ENCODE results near the gene TNIK. TPM values are rescaled to one million over a fixed set of nuclear protein-coding genes. Genes with fewer than 3 reads are reported as not detected.

Gene TNIK
- total and polyA plus RNA-seq, 2 experiments from 2014 or later: 14.6 to 34.3 TPM

DNA sequence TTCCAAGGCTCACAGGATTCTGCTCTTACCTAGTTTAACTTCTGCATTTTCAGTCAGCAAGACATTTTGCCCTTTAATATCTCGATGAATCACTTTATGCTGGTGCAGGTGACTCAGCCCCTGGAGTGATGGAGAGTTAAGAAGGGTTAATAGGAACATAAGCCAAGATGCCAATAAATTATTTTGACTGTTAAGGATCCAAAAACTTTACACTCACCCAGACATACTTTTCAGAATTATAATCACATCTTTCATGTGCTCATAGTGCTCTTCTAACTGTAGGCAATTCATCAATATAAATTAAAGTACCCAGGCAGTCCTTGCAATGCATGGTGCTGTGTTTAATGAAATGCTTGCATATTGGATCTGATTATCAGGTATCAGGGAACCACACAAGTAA is 269.5 kb downstream of the TNIK start:
- no peaks in the 10 kb centered on the region for H3K9me2 ChIP-seq (ENCODE audit: insufficient read depth)
- H3K27me3 Mint-ChIP-seq (ENCODE audit: insufficient read depth, low read depth, poor library complexity): no peaks in the 10 kb centered on the region
- DNase-seq (ENCODE audit: low spot score) (no peak), ATAC-seq (no peak)
- H2AFZ ChIP-seq: no peak overlapping the region
- H3K4me3 Mint-ChIP-seq: no peak overlapping the region
- no peak overlapping the region for H3K27ac ChIP-seq (ENCODE audit: low read depth)
- no peaks in the 10 kb centered on the region for H3K79me2 ChIP-seq (replicated peaks; ENCODE audit: insufficient read depth)
- peaks cover 30% of the 10 kb centered on the region for H3K4me1 Mint-ChIP-seq
- H3K4me1 ChIP-seq (ENCODE audit: insufficient read depth): peaks cover 16% of the 10 kb centered on the region
- H3K4me3 ChIP-seq: no peak overlapping the region
- H3K27ac Mint-ChIP-seq: no peak overlapping the region
- no peaks in the 10 kb centered on the region for H3F3A ChIP-seq (replicated peaks; ENCODE audit: low read depth)
- H3K36me3 ChIP-seq (ENCODE audit: insufficient read depth): no peaks in the 10 kb centered on the region
- TF ChIP-seq NANOG (IDR thresholded peaks at IDR 0.05; ENCODE audit: borderline replicate concordance): no peak
- no peak for TF ChIP-seq ZNF114 (CRISPR knock-in tag; IDR thresholded peaks at IDR 0.05)
- no peak for TF ChIP-seq EZH2phosphoT487 (IDR thresholded peaks at IDR 0.05; ENCODE audit: unreplicated experiment)
- TF ChIP-seq, protein P1, sequence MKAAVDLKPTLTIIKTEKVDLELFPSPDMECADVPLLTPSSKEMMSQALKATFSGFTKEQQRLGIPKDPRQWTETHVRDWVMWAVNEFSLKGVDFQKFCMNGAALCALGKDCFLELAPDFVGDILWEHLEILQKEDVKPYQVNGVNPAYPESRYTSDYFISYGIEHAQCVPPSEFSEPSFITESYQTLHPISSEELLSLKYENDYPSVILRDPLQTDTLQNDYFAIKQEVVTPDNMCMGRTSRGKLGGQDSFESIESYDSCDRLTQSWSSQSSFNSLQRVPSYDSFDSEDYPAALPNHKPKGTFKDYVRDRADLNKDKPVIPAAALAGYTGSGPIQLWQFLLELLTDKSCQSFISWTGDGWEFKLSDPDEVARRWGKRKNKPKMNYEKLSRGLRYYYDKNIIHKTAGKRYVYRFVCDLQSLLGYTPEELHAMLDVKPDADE (IDR thresholded peaks at IDR 0.05): no peak
- H3K36me3 Mint-ChIP-seq (ENCODE audit: low read depth): no peaks in the 10 kb centered on the region; the same call in 2 of the 3 replicates
- no peaks in the 10 kb centered on the region for H3K27me3 ChIP-seq (ENCODE audit: insufficient read depth)
- H3K9me3 Mint-ChIP-seq: no peaks in the 10 kb centered on the region
- H4K20me1 ChIP-seq (replicated peaks; ENCODE audit: insufficient read depth): no peaks in the 10 kb centered on the region
- H3K4me2 ChIP-seq: no peak overlapping the region

DNA sequence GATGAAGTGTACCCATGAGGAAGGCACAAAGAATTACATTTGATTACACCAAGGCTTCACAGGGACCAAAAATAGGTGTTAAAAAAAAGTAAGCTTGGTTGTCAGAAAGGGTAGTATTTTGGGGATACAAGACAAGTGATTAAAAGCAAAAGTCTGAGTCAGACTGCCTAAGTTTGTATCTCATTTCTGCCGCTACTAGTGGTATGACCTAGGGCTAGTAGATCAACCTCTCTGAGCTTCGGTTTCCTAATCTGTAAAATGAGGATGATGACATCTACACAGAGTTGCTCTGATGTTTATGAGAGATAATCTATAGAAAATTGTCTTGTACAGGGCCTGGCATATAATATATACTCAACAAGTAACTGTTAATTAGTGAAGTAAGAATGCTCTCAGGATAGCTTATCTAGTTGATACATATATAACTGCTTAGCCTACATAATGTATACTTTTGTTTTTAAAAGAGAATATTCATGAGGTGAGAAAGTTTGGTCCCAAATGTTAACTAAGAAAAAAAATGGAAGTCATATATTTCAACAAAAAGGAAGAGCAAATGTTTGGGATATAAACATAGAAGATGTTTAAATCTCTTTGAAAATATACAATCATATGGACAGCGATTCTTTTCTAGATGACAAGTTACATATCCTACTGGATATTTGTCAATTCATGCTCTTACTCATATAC is 270.7 kb downstream of the TNIK start:
- Histone ChIP-seq H3K4me3 (no peak overlapping the region), H3K36me3 (ENCODE audit: insufficient read depth) (no peaks in the 10 kb centered on the region), H3K4me2 (no peak overlapping the region), H3K4me1 (ENCODE audit: insufficient read depth) (peaks cover 16% of the 10 kb centered on the region), H4K20me1 (replicated peaks; ENCODE audit: insufficient read depth) (no peaks in the 10 kb centered on the region), H3K27ac (ENCODE audit: low read depth) (no peak overlapping the region), H2AFZ (no peak overlapping the region), H3K27me3 (ENCODE audit: insufficient read depth) (no peaks in the 10 kb centered on the region), H3F3A (replicated peaks; ENCODE audit: low read depth) (no peaks in the 10 kb centered on the region), H3K79me2 (replicated peaks; ENCODE audit: insufficient read depth) (no peaks in the 10 kb centered on the region), H3K9me2 (ENCODE audit: insufficient read depth) (no peaks in the 10 kb centered on the region)
- DNase-seq (ENCODE audit: low spot score): no peak
- Mint-ChIP-seq H3K4me1 (peaks cover 30% of the 10 kb centered on the region), H3K4me3 (no peak overlapping the region), H3K27ac (no peak overlapping the region), H3K36me3 (ENCODE audit: low read depth) (no peaks in the 10 kb centered on the region; the same call in 2 of the 3 replicates), H3K27me3 (ENCODE audit: insufficient read depth, low read depth, poor library complexity) (no peaks in the 10 kb centered on the region), H3K9me3 (no peaks in the 10 kb centered on the region)
- ATAC-seq: no peak
- no peak for TF ChIP-seq ZNF114 (CRISPR knock-in tag; IDR thresholded peaks at IDR 0.05)
- no peak for TF ChIP-seq CREB1 (CRISPR knock-in tag; IDR thresholded peaks at IDR 0.05; ENCODE audit: low read depth)
- TF ChIP-seq, protein P1 (IDR thresholded peaks at IDR 0.05): no peak
- TF ChIP-seq, protein P2, sequence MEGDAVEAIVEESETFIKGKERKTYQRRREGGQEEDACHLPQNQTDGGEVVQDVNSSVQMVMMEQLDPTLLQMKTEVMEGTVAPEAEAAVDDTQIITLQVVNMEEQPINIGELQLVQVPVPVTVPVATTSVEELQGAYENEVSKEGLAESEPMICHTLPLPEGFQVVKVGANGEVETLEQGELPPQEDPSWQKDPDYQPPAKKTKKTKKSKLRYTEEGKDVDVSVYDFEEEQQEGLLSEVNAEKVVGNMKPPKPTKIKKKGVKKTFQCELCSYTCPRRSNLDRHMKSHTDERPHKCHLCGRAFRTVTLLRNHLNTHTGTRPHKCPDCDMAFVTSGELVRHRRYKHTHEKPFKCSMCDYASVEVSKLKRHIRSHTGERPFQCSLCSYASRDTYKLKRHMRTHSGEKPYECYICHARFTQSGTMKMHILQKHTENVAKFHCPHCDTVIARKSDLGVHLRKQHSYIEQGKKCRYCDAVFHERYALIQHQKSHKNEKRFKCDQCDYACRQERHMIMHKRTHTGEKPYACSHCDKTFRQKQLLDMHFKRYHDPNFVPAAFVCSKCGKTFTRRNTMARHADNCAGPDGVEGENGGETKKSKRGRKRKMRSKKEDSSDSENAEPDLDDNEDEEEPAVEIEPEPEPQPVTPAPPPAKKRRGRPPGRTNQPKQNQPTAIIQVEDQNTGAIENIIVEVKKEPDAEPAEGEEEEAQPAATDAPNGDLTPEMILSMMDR (conservative IDR thresholded peaks at IDR 0.05; ENCODE audit: low read depth in 2 of 2): no peak
- TF ChIP-seq STAT1 (IDR thresholded peaks at IDR 0.05; ENCODE audit: unreplicated experiment): no peak
- TF ChIP-seq JUNB (IDR thresholded peaks at IDR 0.05; ENCODE audit: unreplicated experiment): no peak
- no peak for TF ChIP-seq EZH2 (IDR thresholded peaks at IDR 0.05; ENCODE audit: low read depth, unreplicated experiment)
- no peak for TF ChIP-seq EZH2phosphoT487 (IDR thresholded peaks at IDR 0.05; ENCODE audit: unreplicated experiment)
- no peak for TF ChIP-seq ZNF331 (CRISPR knock-in tag; IDR thresholded peaks at IDR 0.05; ENCODE audit: low read depth)
- TF ChIP-seq, protein P3, sequence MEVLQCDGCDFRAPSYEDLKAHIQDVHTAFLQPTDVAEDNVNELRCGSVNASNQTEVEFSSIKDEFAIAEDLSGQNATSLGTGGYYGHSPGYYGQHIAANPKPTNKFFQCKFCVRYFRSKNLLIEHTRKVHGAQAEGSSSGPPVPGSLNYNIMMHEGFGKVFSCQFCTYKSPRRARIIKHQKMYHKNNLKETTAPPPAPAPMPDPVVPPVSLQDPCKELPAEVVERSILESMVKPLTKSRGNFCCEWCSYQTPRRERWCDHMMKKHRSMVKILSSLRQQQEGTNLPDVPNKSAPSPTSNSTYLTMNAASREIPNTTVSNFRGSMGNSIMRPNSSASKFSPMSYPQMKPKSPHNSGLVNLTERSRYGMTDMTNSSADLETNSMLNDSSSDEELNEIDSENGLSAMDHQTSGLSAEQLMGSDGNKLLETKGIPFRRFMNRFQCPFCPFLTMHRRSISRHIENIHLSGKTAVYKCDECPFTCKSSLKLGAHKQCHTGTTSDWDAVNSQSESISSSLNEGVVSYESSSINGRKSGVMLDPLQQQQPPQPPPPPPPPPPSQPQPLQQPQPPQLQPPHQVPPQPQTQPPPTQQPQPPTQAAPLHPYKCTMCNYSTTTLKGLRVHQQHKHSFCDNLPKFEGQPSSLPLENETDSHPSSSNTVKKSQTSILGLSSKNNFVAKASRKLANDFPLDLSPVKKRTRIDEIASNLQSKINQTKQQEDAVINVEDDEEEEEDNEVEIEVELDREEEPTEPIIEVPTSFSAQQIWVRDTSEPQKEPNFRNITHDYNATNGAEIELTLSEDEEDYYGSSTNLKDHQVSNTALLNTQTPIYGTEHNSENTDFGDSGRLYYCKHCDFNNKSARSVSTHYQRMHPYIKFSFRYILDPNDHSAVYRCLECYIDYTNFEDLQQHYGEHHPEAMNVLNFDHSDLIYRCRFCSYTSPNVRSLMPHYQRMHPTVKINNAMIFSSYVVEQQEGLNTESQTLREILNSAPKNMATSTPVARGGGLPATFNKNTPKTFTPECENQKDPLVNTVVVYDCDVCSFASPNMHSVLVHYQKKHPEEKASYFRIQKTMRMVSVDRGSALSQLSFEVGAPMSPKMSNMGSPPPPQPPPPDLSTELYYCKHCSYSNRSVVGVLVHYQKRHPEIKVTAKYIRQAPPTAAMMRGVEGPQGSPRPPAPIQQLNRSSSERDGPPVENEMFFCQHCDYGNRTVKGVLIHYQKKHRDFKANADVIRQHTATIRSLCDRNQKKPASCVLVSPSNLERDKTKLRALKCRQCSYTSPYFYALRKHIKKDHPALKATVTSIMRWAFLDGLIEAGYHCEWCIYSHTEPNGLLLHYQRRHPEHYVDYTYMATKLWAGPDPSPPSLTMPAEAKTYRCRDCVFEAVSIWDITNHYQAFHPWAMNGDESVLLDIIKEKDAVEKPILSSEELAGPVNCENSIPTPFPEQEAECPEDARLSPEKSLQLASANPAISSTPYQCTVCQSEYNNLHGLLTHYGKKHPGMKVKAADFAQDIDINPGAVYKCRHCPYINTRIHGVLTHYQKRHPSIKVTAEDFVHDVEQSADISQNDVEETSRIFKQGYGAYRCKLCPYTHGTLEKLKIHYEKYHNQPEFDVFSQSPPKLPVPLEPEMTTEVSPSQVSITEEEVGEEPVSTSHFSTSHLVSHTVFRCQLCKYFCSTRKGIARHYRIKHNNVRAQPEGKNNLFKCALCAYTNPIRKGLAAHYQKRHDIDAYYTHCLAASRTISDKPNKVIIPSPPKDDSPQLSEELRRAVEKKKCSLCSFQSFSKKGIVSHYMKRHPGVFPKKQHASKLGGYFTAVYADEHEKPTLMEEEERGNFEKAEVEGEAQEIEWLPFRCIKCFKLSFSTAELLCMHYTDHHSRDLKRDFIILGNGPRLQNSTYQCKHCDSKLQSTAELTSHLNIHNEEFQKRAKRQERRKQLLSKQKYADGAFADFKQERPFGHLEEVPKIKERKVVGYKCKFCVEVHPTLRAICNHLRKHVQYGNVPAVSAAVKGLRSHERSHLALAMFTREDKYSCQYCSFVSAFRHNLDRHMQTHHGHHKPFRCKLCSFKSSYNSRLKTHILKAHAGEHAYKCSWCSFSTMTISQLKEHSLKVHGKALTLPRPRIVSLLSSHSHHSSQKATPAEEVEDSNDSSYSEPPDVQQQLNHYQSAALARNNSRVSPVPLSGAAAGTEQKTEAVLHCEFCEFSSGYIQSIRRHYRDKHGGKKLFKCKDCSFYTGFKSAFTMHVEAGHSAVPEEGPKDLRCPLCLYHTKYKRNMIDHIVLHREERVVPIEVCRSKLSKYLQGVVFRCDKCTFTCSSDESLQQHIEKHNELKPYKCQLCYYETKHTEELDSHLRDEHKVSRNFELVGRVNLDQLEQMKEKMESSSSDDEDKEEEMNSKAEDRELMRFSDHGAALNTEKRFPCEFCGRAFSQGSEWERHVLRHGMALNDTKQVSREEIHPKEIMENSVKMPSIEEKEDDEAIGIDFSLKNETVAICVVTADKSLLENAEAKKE (CRISPR knock-in tag; IDR thresholded peaks at IDR 0.05): no peak
- TF ChIP-seq NANOG (IDR thresholded peaks at IDR 0.05; ENCODE audit: borderline replicate concordance): no peak
